NCI-H748 (cell line): Measurements from ENCODE around the gene ANXA2R.

ENCODE experiments used
- DNase-seq: peaks from one replicate; lab custom pipeline; 2025; ENCODE audit not compliant: unreplicated experiment; lab: John Stamatoyannopoulos, UW

ANXA2R gene

GRCh38 chr5:43001748-43002147, 38.4 kb downstream of the ANXA2R start:
- DNase-seq = no peak

- DNase-seq = no peak
These were observed 39.2 kb downstream of the ANXA2R start for GRCh38 chr5:43000914-43001313.

GRCh38 chr5:43000111-43000840, 39.8 kb downstream of the ANXA2R start:
- peak; percentile 63 for DNase-seq

- no peak for DNase-seq
These were observed 44.8 kb downstream of the ANXA2R start for GRCh38 chr5:42995360-42995751.

- peak; percentile 74 for DNase-seq
These were observed 45.4 kb downstream of the ANXA2R start for GRCh38 chr5:42994555-42995359.

GRCh38 chr5:42994246-42994554, 45.9 kb downstream of the ANXA2R start:
- DNase-seq = no peak

GRCh38 chr5:42993516-42994245, 46.4 kb downstream of the ANXA2R start:
- no peak for DNase-seq

- peak; percentile 94 for DNase-seq
These were observed 47.8 kb downstream of the ANXA2R start for GRCh38 chr5:42992088-42992879.

GRCh38 chr5:42991404-42992087, 48.6 kb downstream of the ANXA2R start:
- peak; percentile 46 for DNase-seq

- DNase-seq = no peak
These were observed 49.2 kb downstream of the ANXA2R start for GRCh38 chr5:42990892-42991291.
